DMS79 treated with DMSO at 0.1 percent for 48 hours (cell line): ENCODE results near the gene NPR2.

Experiments
- DNase-seq: peaks from one replicate; lab custom pipeline; 2025; lab: John Stamatoyannopoulos, UW

NPR2 gene

GRCh38 chr9:35858458-35858857 is 67.1 kb downstream of the NPR2 start:
- no peak for DNase-seq
